GM21619 (cell line): ENCODE measurements around the gene THTPA.
"Not testable (repeated sequence)": the region's sequence is repeated elsewhere in the genome, so short reads cannot be mapped to it uniquely, and the experiment has no call there.

Source experiments
- ATAC-seq: cut with Tn5 transposase; IDR thresholded peaks from one replicate; pipeline ENCODE4 v1.9.1; 2021; ENCODE audit not compliant: unreplicated experiment

The THTPA gene

GRCh38 chr14:23582906-23583760, 27.1 kb downstream of the THTPA start:
- ATAC-seq, result no peak

- not testable (repeated sequence) for ATAC-seq
Measured at GRCh38 chr14:23583761-23584526, 27.9 kb downstream of the THTPA start.

- not testable (repeated sequence) for ATAC-seq
Measured at GRCh38 chr14:23584527-23585203, 28.6 kb downstream of the THTPA start.

- ATAC-seq, result peak; percentile 98
Measured at GRCh38 chr14:23588884-23589598, 33.0 kb downstream of the THTPA start.

- ATAC-seq, result no peak
Measured at GRCh38 chr14:23589606-23590005, 33.5 kb downstream of the THTPA start.

- no peak for ATAC-seq
Measured at GRCh38 chr14:23590198-23590597, 34.1 kb downstream of the THTPA start.

GRCh38 chr14:23594191-23594590, 38.1 kb downstream of the THTPA start:
- ATAC-seq, result not testable (repeated sequence)

- no peak for ATAC-seq
Measured at GRCh38 chr14:23600322-23600707, 44.2 kb downstream of the THTPA start.

GRCh38 chr14:23600806-23601205, 44.7 kb downstream of the THTPA start:
- no peak for ATAC-seq

- no peak for ATAC-seq
Measured at GRCh38 chr14:23601424-23601823, 45.4 kb downstream of the THTPA start.

- no peak for ATAC-seq
Measured at GRCh38 chr14:23601845-23602180, 45.7 kb downstream of the THTPA start.

- ATAC-seq, result no peak
Measured at GRCh38 chr14:23602181-23603095, 46.4 kb downstream of the THTPA start.

GRCh38 chr14:23603103-23603502, 47.0 kb downstream of the THTPA start:
- no peak for ATAC-seq

- ATAC-seq, result no peak
Measured at GRCh38 chr14:23604148-23604547, 48.1 kb downstream of the THTPA start.

GRCh38 chr14:23604675-23605170, 48.7 kb downstream of the THTPA start:
- no peak for ATAC-seq

- peak; percentile 79 for ATAC-seq
Measured at GRCh38 chr14:23605931-23606585, 50.0 kb downstream of the THTPA start.

- ATAC-seq, result no peak
Measured at GRCh38 chr14:23608454-23608853, 52.4 kb downstream of the THTPA start.

GRCh38 chr14:23609001-23609400, 52.9 kb downstream of the THTPA start:
- ATAC-seq, result no peak

GRCh38 chr14:23609411-23610089, 53.5 kb downstream of the THTPA start:
- not testable (repeated sequence) for ATAC-seq
